HepG2 (cell line): ENCODE measurements around the gene QPCT. TPM values are rescaled to one million over a fixed set of nuclear protein-coding genes. Genes with fewer than 3 reads are reported as not detected.

Experiments used
- ATAC-seq: fragments of 200-7000 bp; cut with Tn5 transposase; 3 replicates; pipeline ENCODE4 v1.9.1; 2020; ENCODE audit warnings: mild to moderate bottlenecking, moderate library complexity
- BruUV-seq: library from RNA; stranded (reverse); fragments of 400-500 nt; replicated peaks from 2 replicates; lab custom pipeline; 2021; lab: Mats Ljungman, UMichigan
- CTCF ChIA-PET: fragments of 300-600 bp; formaldehyde crosslinking; extraction: SDS; loops from one replicate; lab custom pipeline; 2021; ENCODE audit warnings: low total read pairs, inconsistent platforms, low intra/inter-chr PET ratio; lab: Yijun Ruan, JAX
- POLR2A ChIA-PET: fragments of 350-600 bp; sonication (Branson Sonifier 250); formaldehyde crosslinking; loops from one replicate; lab custom pipeline; 2020; ENCODE audit warnings: antibody characterized with exemption, inconsistent platforms; lab: Yijun Ruan, JAX
- DNase-seq: peaks from one replicate; pipeline ENCODE4 v3.0.0-alpha.2; 2015; ENCODE audit warnings: low spot score
- FAIRE-seq: peaks from 3 replicates; lab custom pipeline; 2011; peaks lifted over from hg19 to GRCh38; lab: Jason Lieb, UNC
- H2AFZ ChIP-seq: one replicate; pipeline ENCODE4 v1.6.1; 2011; ENCODE audit warnings: low read length, inconsistent platforms
- H3K27ac ChIP-seq: fragments of 300-600 bp; 3 replicates; pipeline ENCODE4 v1.8.0; 2011; ENCODE audit warnings: mixed run types, mild to moderate bottlenecking, mixed read lengths, low read length, inconsistent platforms; ENCODE audit not compliant: insufficient read depth; ENCODE audit errors: extremely low read length
- H3K27me3 ChIP-seq, 2 experiments: fragments of 200-600 bp in 1 of 2; 2 replicates in 1 of 2; 3 replicates in 1 of 2; pipeline versions ENCODE4 v1.6.0 to v1.8.0; 2011; ENCODE audit warnings: low read length in 2 of 2, mild to moderate bottlenecking in 2 of 2, moderate library complexity in 2 of 2, inconsistent platforms in 1 of 2; ENCODE audit not compliant: insufficient read depth in 2 of 2, control insufficient read depth in 1 of 2
- H3K36me3 ChIP-seq, 2 experiments: fragments of 200-600 bp in 1 of 2; replicated peaks in 1 of 2; 2 replicates in 1 of 2; 3 replicates in 1 of 2; pipeline versions ENCODE4 v1.5.1 to v1.8.0; 2011; ENCODE audit warnings: low read length in 2 of 2, inconsistent platforms in 1 of 2; ENCODE audit not compliant: insufficient read depth in 2 of 2, control insufficient read depth in 1 of 2
- H3K4me1 ChIP-seq: 2 replicates; pipeline ENCODE4 v1.5.1; 2012; ENCODE audit warnings: low read length, inconsistent platforms; ENCODE audit not compliant: insufficient read depth
- H3K4me2 ChIP-seq: 2 replicates; pipeline ENCODE4 v1.6.0; 2011; ENCODE audit warnings: low read depth, low read length, inconsistent platforms
- H3K4me3 ChIP-seq, 3 experiments: fragments of 200-600 bp in 1 of 3; sonication (generic), shearing (Covaris generic) in 1 of 3; replicated peaks in 1 of 3; 2 replicates each; pipeline ENCODE4 v1.5.1; 2011 to 2016; ENCODE audit warnings: low read length in 3 of 3, inconsistent platforms in 2 of 3, low read depth in 2 of 3, mild to moderate bottlenecking in 2 of 3, control low read depth in 1 of 3, mixed read lengths in 1 of 3; ENCODE audit not compliant: insufficient read depth in 1 of 3
- H3K79me2 ChIP-seq: one replicate; pipeline ENCODE4 v1.6.1; 2011; ENCODE audit warnings: low read length, inconsistent platforms; ENCODE audit not compliant: insufficient read depth
- H3K9ac ChIP-seq: 2 replicates; pipeline ENCODE4 v1.6.0; 2011; ENCODE audit warnings: mild to moderate bottlenecking, low read depth, low read length, inconsistent platforms; ENCODE audit not compliant: insufficient read depth
- H3K9me3 ChIP-seq: 2 replicates; pipeline ENCODE4 v1.5.1; 2012; ENCODE audit warnings: mild to moderate bottlenecking, low read length
- H4K20me1 ChIP-seq: 2 replicates; pipeline ENCODE4 v1.6.0; 2011; ENCODE audit warnings: inconsistent platforms, mild to moderate bottlenecking, low read length, moderate library complexity; ENCODE audit not compliant: insufficient read depth
- ATF1 ChIP-seq: IDR thresholded peaks from 2 replicates; pipeline ENCODE4 v1.6.1; 2016; ENCODE audit warnings: mild to moderate bottlenecking, control low read depth
- ATM ChIP-seq: fragments of 450-650 bp; IDR thresholded peaks from 2 replicates; pipeline ENCODE4 v1.7.1; 2017; ENCODE audit warnings: mild to moderate bottlenecking, borderline replicate concordance
- CREB1 ChIP-seq, 2 experiments: fragments of 450-650 bp in 1 of 2; IDR thresholded peaks; 2 replicates each; pipeline ENCODE4 v1.6.1; 2016 to 2017; ENCODE audit warnings: control low read depth in 1 of 2, mild to moderate bottlenecking in 1 of 2, missing compliant biosample characterization in 1 of 2, missing genetic modification characterization in 1 of 2
- FOXJ3 ChIP-seq: sonication (generic); formaldehyde crosslinking; IDR thresholded peaks from 2 replicates; pipeline ENCODE4 v1.4.0; 2020; ENCODE audit warnings: missing genetic modification reagents, mild to moderate bottlenecking, borderline replicate concordance
- HDAC1 ChIP-seq: sonication (generic); formaldehyde crosslinking; IDR thresholded peaks from 2 replicates; pipeline ENCODE4 v1.5.1; 2020; ENCODE audit warnings: mild to moderate bottlenecking, missing genetic modification reagents
- HOXA5 ChIP-seq: sonication (generic); formaldehyde crosslinking; IDR thresholded peaks from 2 replicates; pipeline ENCODE4 v1.4.0; 2020; ENCODE audit warnings: missing genetic modification reagents
- NAIF1 ChIP-seq: sonication (generic); formaldehyde crosslinking; IDR thresholded peaks from 2 replicates; pipeline ENCODE4 v1.5.0; 2020; ENCODE audit warnings: mild to moderate bottlenecking, missing genetic modification reagents, borderline replicate concordance
- ZNF275 ChIP-seq: sonication (generic); formaldehyde crosslinking; IDR thresholded peaks from 2 replicates; pipeline ENCODE4 v1.8.0; 2022; ENCODE audit warnings: missing genetic modification reagents, mild to moderate bottlenecking, inconsistent platforms, borderline replicate concordance
- ZNF607 ChIP-seq: sonication (generic); formaldehyde crosslinking; IDR thresholded peaks from 2 replicates; pipeline ENCODE4 v1.5.1; 2020; ENCODE audit warnings: missing genetic modification reagents, mild to moderate bottlenecking, borderline replicate concordance
- WGBS: methylation state at CpG from one replicate; pipeline ENCODE4 v1.1.6; 2017; ENCODE audit warnings: low lambda C conversion rate; 5-methylcytosine and 5-hydroxymethylcytosine counted together
- in situ Hi-C: cut with HindIII; loops from 2 replicates; pipeline ENCODE4 v1.10.0; 2017; ENCODE audit warnings: low pct_unique_long_range_greater_than_20kb; ENCODE audit not compliant: extremely low pct_ligation_motif_present
- intact Hi-C: fragments of 100-400 bp; cut with micrococcal nuclease; formaldehyde crosslinking; loops from one replicate; pipeline ENCODE4 v1.10.0; 2022; ENCODE audit not compliant: unreplicated experiment
- polyA plus RNA-seq, 8 experiments: library from polyadenylated mRNA; depleted of rRNA in 3 of 8; stranded (reverse) in 7 of 8; unstranded in 1 of 8; fragments of >200 nt; fragmentation: Illumina TruSeq in 4 of 8; extraction: Trizol in 4 of 8; gene quantifications; 2 replicates each; pipeline versions ENCODE4 v1.2.1 to v1.2.3, GENCODE V29; 2011 to 2016; ENCODE audit warnings: low read depth in 4 of 8, missing spikeins in 1 of 8, mixed read lengths in 1 of 8; ENCODE audit not compliant: insufficient read depth in 1 of 8
- total RNA-seq, 5 experiments: library from RNA; depleted of rRNA; stranded (reverse); fragments of >200 nt; fragmentation: Illumina TruSeq; extraction: Trizol; gene quantifications; 2 replicates each; pipeline ENCODE4 v1.2.3, GENCODE V29; 2016; ENCODE audit warnings: low read depth in 1 of 5

QPCT gene
- total and polyA plus RNA-seq, 2 of the 13 experiments (the other 11 are each of a cell fraction or from before 2014, with no cell fraction given): 0.77 to 1.2 TPM

GRCh38 chr2:37326866-37327634 lies 17.4 kb upstream of the QPCT start:
- no peaks in the 10 kb centered on the region for H3K36me3 ChIP-seq
- peaks cover 3 to 20% of the 10 kb centered on the region in 2 experiments; a peak in 4 of 5 replicates for H3K27me3 ChIP-seq
- no TSS peak for BruUV-seq
- H2AFZ ChIP-seq: no peak overlapping the region
- peaks cover 23% of the 10 kb centered on the region for H3K4me1 ChIP-seq
- no peak overlapping the region for H3K4me3 ChIP-seq
- in situ Hi-C loops: no loop called here
- no peak overlapping the region for H3K4me2 ChIP-seq
- ChIA-PET POLR2A (no interaction called here), CTCF (no interaction called here)
- FAIRE-seq (no peak), ATAC-seq (no peak), DNase-seq (no peak)
- peaks cover 20% of the 10 kb centered on the region for H3K79me2 ChIP-seq
- no peaks in the 10 kb centered on the region for H4K20me1 ChIP-seq
- no peak overlapping the region for H3K27ac ChIP-seq
- WGBS: 49% methylated on average over 8 of the region's 8 CpGs
- no peak for TF ChIP-seq HOXA5
- no peak for TF ChIP-seq ZNF275 (CRISPR knock-in tag)
- TF ChIP-seq FOXJ3 (CRISPR knock-in tag): no peak
- TF ChIP-seq CREB1 (IDR thresholded peaks at IDR 0.05): no peak
- no peak for TF ChIP-seq CREB1 (CRISPR knock-in tag; IDR thresholded peaks at IDR 0.05)
- TF ChIP-seq ZNF607 (CRISPR knock-in tag): no peak
- TF ChIP-seq ATM: no peak
- TF ChIP-seq NAIF1 (CRISPR knock-in tag): no peak
- no peak for TF ChIP-seq HDAC1 (CRISPR knock-in tag)
- TF ChIP-seq ATF1: no peak
- no peaks in the 10 kb centered on the region for H3K9me3 ChIP-seq
- H3K9ac ChIP-seq: no peak overlapping the region
- intact Hi-C loops: no loop called here
